GM18909 (cell line): ENCODE measurements around the gene MAP2K2.
A peak's percentile ranks its signal among the peaks of the same experiment; 100 is the strongest.
"Not testable (repeated sequence)": the region's sequence is repeated elsewhere in the genome, so short reads cannot be mapped to it uniquely, and the experiment has no call there.

Experiments used
- ATAC-seq: cut with Tn5 transposase; IDR thresholded peaks from one replicate; pipeline ENCODE4 v1.9.1; 2021; ENCODE audit warnings: mild to moderate bottlenecking; ENCODE audit not compliant: unreplicated experiment, poor library complexity

Gene MAP2K2

DNA sequence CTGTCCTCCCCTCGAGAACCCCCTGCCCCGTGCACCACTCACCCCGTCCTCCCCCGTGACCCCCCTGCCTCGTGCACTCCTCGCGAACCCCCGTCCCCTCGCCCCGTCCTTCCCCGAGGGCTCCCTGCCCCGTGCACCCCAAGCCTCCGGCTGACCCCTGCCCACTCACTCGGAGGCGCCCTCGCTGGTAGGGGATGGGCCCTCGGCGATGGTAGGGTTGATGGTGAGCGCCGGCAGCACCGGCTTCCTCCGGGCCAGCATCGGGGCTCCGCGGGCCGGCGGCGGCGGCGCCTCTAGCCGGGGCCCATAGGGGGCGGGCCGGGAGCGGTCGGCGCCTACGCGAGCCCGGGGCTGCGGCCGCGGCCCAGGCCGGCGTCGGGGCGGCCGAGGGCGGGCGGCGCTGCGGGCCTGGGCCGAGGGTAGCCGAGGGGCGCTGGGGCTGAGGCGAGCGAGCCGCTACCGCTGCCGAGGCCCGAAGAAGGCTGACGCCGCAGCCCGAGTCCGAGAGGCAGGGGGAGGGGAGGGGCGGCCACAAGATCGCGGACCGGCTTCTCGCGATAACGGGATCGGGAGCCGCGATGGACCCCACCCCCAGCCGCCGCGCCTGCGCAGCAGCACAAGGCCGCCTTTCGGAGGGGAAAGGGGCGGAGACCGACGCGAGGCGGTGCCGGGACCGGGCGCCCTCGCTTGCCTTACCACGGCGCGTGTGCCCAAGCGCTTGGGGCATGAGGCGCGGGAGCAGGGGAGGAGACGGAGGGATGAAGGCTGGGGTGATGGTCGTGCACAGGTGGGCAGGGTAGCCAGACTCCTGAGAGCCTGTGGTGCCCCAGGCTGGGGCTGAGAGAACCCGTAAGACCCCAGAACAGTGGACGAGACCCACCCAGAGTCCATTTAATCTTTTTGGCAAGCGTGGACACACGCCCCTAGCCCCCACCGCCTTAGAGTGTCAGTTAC lies at the start of gene MAP2K2:
Gene MAP2K2, minus strand, starts transcription at position 508 of the 954 bp plus-strand sequence. Its CDS starts 247 bp downstream, at position 261.
- peak; percentile 89 for ATAC-seq

GRCh38 chr19:4172861-4173473 lies 49.0 kb upstream of the MAP2K2 start:
- no peak for ATAC-seq

DNA sequence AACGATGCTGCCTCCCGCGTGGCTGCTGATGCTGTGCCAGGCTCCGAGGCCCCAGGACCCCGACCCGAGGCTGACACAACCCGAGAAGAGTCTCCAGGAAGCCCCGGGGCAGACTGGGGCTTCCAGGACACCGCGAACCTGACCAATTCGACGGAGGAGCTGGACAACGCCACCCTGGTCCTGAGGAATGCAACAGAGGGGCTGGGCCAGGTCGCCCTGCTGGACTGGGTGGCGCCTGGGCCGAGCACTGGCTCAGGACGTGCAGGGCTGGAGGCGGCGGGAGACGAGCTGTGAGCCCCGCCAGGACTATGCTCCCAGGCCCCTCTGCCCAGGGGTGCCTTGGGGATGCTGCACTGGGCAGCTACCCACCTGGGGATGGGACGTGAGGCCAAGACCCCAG lies 47.8 kb upstream of the MAP2K2 start:
- ATAC-seq = no peak

DNA sequence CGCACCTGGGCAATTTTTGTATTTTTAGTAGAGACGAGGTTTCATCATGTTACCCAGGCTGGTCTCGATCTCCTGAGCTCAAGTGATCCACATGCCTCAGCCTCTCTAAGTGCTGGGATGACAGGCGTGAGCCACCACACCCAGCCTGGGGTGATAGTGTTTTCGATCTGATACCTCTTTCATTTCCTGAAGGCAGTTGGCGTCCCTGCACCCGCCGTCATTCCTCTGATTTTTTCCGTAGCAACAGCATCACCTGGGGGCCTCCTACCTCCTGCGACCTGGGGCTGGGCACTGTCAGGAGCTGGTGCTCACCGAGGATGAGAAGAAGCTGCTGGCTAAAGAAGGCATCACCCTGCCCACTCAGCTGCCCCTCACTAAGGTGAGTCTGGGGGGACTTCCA lies 40.3 kb upstream of the MAP2K2 start:
- ATAC-seq = no peak

DNA sequence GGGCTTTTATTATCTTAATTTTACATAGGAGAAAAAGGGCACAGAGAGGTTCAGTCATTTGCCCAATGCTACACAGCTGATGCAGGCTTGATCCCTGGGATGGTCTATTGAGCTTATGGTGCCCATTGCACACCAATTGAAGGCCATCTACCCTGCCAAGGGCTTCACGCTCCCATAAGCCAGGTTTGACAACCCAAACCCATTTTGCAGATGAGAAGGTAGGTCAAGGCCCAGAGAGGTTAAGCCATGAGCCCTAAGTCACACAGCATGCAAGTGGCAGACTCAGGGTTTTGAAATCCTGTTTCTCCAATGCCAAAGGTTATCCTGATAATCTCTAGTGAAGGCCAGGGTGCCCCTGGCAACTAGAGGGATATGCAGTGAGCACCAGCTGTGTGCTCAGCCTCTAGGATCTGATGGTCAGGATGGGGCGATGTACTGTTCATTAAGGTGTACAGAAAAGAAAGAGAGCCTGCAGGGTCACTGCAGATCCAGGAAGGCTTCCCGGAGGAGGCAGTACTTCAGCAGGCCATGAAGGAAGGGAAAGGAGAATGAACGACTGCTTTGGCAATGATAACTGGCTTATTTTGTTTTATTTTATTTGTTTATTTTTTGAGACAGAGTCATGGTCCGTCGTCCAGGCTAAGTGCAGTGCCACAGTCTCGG lies 37.6 kb upstream of the MAP2K2 start:
- ATAC-seq = no peak

- ATAC-seq = not testable (repeated sequence)
Measured at GRCh38 chr19:4157971-4158370, 34.0 kb upstream of the MAP2K2 start.

DNA sequence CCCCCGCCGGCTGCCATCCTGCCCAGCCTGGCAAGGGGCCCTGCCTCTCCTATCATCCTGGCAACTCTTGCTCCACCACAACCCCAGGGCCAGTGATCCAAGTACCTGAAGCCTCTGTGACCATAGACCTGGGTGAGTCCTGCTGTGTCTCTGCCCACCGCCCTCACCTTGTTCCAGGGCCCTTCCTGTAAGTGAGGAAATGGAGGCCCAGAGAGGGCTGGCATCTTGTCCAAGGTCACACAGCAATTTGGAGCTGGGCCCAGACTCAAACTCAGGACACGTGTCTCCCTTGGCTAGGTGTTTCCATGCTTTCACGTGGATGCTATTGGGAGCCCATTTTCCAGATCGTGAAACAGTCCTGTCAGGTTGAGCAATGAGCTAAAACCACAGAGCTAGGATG lies 33.2 kb upstream of the MAP2K2 start:
- ATAC-seq = no peak

DNA sequence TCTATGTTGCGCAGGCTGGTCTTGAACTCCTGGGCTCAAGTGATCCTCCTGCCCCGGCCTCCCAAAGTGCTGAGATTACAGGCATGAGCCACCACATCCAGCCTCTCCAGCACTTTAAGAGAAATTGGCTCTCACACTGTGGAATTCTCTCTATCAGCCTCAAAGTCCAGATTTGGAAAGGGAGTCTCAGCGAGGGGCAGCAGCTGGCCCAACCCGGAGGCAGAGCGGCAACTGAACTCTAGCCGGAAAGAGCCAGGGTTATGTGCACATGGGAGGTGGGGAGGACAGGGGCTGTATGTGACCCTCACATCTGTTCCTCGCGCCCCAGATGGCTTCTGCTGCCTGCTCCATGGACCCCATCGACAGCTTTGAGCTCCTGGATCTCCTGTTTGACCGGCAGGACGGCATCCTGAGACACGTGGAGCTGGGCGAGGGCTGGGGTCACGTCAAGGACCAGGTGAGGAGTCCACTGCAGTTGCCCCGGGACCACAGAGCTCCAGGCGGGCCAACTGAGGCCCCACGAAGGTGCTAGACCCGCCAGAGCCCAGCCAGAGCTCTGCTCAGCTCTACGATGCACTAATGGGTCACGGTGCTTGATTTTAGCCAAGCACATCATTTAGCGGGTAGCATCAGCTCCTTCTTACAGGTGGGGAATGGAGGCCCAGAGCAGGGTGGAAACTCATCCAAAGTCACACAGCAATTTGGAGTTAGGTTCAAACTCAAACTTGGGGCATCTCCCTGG lies 30.8 kb upstream of the MAP2K2 start:
- no peak for ATAC-seq

DNA sequence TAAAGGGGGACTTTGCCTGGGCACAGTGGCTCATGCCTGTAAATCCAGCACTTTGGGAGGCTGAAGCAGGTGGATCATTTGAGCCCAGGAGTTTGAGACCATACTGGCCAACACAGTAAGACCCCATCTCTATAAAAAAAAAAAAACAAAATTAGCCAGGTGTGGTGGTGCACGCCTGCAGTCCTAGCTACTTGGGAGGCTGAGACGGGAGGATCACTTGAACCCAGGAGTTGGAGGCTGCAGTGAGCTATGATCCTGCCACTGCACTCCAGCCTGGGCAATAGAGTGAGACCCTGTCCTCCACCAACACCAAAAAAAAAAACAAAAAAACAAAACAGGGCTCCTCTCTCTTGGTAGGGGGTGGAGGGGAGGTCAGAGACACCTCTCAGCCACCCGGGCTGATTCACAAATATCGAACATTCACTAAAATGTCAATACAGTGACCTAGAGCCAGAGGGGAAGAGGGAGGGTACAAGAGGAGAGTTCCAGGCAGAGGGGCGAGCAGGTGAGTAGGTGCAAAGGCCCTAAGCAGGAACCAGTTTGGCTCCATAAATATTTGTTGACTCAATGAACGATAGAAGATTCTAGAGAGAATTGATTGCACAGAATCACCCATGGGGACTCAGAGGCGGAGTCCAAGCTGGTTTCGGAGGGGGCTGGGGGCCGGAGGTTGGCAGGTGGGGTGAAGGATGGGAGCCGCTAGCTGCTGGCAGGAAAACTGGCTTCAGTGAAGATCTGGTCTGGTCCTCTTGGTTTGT lies 28.5 kb upstream of the MAP2K2 start:
- ATAC-seq = no peak

GRCh38 chr19:4151623-4152022 lies 27.7 kb upstream of the MAP2K2 start:
- no peak for ATAC-seq

- ATAC-seq = no peak
Measured at GRCh38 chr19:4149518-4150288, 25.8 kb upstream of the MAP2K2 start.

GRCh38 chr19:4144666-4145249 lies 20.8 kb upstream of the MAP2K2 start:
- no peak for ATAC-seq

- ATAC-seq = not testable (repeated sequence)
Measured at GRCh38 chr19:4142916-4143315, 19.0 kb upstream of the MAP2K2 start.

- ATAC-seq = no peak
Measured at GRCh38 chr19:4140237-4140711, 16.4 kb upstream of the MAP2K2 start.

DNA sequence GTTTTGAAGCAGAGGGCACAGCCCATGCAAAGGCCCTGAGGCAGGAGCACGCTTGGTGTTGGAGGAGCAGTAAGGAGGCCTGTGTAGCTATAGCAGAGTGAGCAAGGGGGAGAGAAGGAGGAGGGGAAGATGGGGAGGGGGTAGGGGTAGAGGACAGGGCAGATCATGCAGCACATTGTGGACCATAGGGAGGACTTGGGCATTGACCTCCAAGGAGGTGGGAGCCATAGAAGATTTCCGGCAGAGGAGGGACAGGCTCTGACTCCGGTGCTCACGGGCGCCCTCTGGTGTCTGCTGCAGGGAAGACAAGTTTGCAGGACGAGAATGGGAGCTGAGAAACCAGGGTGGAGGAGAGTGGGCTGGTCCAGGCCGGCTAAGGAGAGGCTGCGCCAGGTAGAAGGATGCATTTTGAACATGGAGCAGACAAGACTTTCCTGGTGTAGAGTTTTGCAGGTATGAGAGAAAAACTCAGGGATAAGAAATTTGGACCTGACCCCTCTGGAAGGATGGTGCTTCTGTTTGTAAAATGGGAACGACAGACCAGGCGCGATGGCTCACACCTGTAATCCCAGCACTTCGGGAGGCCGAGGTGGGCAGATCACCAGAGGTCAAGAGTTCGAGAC lies 15.8 kb upstream of the MAP2K2 start:
- no peak for ATAC-seq

- no peak for ATAC-seq
Measured at GRCh38 chr19:4138445-4138844, 14.5 kb upstream of the MAP2K2 start.

DNA sequence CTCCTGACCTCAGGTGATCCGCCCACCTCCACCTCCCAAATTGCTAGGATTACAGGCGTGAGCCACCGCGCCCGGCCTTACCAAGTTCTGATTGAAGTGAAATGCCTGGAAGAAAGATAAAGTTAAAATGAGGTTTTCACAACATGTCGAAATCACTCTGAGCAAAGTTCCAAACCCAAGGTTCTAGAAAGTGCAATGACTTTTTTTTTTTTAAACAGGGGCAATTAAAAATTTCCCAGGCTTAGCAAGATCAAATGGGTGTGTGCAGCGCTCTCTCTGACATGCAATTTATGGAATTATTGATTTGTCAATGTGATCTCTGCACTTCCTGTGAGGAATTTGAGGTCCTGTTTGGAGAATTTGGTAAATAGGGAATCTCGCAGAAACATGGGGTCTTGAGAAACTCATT lies 12.8 kb upstream of the MAP2K2 start:
- no peak for ATAC-seq

- ATAC-seq = not testable (repeated sequence)
Measured at GRCh38 chr19:4135386-4135785, 11.5 kb upstream of the MAP2K2 start.
